ENCODE measurements around the gene PHTF1.
"Not testable (repeated sequence)": the region's sequence is repeated elsewhere in the genome, so short reads cannot be mapped to it uniquely, and the experiment has no call there.

The PHTF1 gene

DNA sequence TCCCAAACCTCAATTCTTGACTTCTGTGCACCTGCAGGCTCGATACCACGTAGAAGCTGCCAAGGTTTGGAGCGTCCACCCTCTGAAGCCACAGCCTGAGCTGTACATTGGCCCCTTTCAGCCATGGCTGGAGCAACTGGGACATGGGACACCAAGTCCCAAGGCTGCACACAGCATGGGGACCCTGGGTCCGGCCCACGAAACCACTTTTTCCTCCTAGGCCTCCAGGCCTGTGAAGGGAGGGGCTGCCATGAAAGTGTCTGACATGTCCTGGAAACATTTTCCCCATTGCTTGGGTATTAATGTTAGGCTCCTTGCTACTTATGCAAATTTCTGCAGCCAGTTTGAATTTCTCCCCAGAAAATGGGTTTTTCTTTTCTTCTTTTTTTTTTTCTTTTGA lies 40.7 kb downstream of the PHTF1 start:
- DNase-seq (ENCODE audit: low read depth in 2 of 2) = not testable (repeated sequence)

DNA sequence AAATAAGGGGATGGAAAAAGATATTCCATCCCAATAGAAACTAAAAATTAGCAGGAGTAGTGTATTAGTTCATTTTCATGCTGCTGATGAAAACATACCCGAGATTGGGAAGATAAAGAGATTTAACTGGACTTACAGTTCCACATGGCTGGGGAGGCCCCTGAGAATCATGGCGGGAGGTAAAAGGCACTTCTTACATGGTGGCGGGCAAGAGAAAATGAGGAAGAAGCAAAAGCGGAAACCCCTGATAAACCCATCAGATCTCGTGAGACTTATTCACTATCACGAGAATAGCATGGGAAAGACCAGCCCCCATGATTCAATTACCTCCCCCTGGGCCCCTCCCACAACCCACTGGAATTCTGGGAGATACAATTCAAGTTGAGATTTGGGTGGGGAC lies 41.8 kb downstream of the PHTF1 start:
- not testable (repeated sequence) for DNase-seq (ENCODE audit: low read depth in 2 of 2)

DNA sequence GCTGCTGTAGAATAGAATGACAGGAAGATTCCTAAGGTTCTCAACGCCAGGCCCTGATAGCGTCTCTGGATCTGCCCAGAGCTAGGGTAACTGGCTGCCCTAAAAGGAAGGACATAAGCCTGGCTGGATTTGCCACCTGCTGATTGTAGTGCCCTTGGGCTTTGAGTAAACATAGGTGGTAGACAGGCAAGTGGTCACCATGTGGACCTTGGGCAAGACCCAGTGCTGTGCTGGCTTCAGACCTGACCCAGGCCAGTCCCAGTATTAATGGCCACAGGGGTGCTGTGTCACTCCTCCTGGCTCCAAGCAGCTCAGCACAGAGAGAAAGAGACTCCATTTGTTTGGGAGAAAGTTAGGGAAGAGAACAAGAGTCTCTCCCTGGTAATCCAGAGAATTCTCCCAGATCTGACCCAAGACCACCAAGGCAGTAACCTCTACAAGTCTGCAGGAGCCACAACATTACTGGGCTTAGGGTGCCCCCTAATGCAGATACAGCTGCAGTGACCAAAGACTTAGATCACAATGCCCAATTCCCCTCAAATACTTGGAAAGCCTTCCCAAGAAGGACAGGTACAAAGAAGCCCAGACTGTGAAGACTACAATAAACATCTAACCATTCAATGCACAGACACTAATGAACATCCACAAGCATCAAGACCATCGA lies 44.5 kb downstream of the PHTF1 start:
- no peak for DNase-seq (ENCODE audit: low read depth in 2 of 2)

- DNase-seq (ENCODE audit: low read depth in 2 of 2) = no peak
These were observed 57.9 kb downstream of the PHTF1 start for GRCh38 chr1:113701429-113701828.

DNA sequence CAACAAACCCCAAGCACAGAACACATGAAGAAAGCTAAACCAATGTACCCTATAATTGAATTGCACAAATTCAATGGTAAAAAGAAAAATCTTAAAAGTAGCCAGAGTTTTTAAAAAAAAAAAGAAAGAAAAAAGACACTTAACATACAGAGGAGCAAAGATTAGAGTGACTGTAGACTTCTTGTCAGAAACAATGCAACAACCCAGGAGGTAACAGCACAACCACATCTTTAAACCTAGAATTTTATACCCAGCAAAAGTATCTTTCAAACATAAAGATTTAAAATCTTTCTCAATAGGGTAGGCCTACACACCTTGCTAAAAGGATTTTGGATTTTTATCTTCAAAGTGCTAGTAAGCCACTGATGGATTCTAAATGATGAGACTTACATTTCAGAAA lies 64.4 kb downstream of the PHTF1 start:
- no peak for DNase-seq (ENCODE audit: low read depth in 2 of 2)

DNA sequence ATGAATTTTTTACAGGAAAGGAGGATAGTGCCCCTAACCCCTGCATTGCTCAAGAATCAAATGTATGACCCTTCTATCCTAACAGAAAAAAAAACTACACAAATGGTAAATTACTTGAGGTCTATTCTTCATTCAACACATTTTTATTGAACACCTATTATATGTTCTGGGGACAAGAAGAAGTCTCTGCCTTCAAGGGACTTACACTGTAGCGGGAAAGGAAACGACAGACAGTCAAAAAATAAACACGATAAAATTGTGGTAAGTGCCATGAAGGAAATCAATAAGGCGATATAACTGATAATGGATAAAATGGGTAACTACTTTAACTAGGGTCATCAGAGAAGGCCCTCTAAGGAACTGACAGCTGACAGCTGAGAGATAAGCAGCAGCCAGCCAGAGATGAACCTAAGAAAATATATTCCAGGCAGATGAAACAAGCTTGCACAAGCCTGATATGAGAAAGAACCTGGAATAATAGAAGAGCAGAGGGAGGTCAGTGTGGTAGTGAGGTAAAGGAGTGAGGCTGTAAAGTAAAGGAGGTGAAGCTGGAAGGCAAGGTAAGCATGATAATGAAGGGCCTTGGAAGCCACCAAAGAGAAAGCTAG lies 66.4 kb downstream of the PHTF1 start:
- no peak for DNase-seq (ENCODE audit: low read depth in 2 of 2)

DNA sequence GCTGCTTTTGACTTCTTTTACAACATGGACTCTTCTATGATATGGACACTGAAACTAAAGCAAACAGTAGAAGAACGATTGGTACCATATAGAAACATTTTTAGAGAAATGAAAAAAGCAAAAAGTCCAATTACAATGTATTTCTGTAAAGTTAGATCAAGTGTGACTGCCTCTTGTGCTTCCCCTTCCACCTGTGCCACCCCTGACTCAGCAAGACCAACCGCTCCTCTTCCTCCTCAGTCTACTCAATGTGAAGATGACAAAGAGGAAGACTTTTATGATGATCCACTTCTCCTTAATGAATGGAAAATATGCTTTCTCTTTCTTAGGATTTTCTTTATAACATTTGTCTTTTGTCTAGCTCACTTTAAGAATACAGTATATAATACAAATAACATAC lies 66.9 kb downstream of the PHTF1 start:
- no peak for DNase-seq (ENCODE audit: low read depth in 2 of 2)

DNA sequence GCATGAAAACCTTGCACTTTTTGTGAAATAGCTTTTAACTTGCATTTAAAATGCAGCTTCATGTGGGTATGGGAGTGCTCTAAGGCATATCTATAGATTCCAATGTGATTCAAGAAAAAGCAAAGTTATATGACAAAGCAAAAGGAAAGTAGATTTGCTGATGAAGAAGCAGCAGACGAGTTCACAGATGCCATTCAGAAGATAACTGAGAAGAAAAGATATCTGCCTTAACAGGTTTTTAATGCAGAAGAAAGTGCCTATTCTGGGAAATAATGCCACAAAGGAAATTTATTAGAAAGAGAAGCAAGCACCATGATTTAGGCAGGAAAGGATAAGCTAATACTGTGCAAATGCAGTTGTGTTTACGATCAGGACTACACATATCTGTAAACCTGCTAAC lies 68.1 kb downstream of the PHTF1 start:
- DNase-seq (ENCODE audit: low read depth in 2 of 2) = no peak

- no peak for DNase-seq (ENCODE audit: low read depth in 2 of 2)
These were observed 72.2 kb downstream of the PHTF1 start for GRCh38 chr1:113686891-113687618.

GRCh38 chr1:113684153-113684541 lies 75.1 kb downstream of the PHTF1 start:
- no peak for DNase-seq (ENCODE audit: low read depth in 2 of 2)

DNA sequence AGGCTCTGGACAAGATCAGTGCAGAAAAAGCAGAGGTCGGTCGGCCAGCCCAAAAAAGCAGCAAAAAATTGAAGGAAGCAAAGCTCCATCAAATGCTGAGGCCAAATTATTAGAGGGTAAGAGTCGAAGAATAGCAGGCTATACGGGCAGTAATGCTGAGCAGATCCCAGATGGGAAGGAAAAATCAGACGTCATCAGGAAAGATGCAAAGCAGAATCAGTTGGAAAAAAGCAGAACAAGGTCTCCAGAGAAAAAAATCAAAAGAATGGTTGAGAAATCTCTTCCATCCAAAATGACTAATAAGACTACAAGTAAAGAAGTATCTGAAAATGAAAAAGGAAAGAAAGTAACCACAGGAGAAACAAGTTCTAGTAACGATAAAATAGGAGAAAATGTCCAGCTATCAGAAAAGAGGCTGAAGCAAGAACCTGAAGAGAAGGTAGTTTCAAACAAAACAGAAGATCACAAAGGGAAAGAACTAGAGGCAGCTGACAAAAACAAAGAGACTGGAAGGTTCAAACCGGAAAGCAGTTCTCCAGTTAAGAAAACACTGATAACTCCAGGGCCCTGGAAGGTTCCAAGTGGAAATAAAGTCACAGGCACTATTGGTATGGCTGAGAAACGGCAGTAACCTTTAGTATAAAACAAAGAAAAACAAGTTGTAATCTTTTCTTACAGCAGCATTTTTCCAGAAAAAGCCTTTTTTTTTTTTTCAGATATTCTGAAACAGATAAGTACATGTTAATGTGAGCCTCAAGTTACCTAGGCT lies 75.7 kb downstream of the PHTF1 start:
- DNase-seq (ENCODE audit: low read depth in 2 of 2) = no peak

DNA sequence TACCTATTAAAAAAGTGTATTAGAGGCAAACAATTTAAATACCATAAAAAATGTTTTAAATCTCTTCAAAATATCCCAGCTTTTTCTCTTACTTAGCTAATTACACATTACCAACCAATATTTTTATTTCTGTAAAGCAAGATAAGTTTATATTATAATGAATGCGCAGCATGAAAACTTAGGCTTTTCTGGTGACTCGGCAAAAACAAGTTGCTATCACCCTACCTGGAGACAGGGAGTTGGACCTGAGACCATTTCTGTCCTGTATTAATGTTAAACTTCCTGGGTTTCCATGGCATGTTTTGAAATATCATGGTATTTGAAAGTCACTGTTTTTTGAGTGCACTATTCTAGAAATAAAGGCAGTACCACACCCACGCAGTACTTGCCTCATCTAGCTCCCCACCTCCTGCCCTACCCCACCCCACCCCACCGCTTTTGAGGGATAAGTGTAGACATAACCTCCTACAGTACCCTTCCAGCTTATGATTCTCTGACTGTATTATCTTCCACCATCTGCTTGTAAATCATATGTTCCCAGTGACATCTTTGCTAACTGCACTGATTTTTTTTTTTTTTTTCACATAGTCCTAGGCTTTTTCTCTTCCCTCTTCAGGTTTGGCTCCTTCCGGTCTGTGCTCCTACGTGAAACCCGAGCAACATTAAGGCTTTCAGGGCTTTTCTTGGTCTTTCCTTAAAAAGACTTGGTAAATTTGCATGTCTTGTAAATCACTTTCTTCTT lies 77.5 kb downstream of the PHTF1 start:
- DNase-seq (ENCODE audit: low read depth in 2 of 2) = no peak

- DNase-seq (ENCODE audit: low read depth in 2 of 2) = no peak
These were observed 81.2 kb downstream of the PHTF1 start for GRCh38 chr1:113678159-113678469.

DNA sequence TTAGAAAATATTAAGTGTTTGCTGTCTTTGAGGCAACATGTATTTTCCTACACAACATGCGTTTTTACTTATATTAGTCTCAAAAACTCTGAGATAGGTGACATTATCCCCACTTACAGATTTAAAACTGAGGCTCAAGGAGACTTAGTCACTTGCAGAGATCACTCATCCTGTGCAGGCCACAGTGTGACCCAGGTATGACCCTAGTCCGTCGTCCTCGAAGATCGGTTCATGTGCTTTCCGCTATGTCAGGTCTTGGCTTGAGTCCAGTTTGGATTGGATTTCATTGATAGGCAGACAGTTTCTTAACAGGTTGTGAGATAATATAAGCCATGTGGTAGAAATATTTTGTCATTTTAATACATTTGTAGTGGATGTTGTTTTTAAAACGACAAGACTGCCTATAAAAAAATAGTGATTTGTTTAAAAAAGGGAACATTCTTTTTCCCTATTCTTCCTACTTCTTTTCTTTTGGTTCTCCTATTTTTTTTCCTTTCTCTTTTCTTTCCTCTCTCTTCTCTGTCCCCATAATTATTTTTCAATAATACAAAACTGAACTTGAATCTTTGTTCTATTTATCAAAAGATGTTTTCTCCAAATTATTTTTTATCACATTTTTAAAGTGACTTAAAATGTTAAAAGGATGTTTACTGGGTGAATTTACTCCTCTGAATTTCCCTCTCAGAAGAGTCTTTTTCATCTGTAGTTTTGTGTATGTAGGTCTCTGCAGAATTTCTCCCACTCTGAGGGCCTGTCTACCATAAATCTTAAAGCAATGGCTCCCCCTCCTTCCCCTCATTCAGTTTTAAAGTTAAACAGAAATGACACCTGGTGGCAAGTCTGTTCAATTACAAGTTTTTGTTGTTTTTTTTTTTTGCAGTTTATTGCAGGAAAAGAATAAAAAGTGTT lies 81.8 kb downstream of the PHTF1 start:
- no peak for DNase-seq (ENCODE audit: low read depth in 2 of 2)

GRCh38 chr1:113676524-113676923 lies 82.8 kb downstream of the PHTF1 start:
- no peak for DNase-seq (ENCODE audit: low read depth in 2 of 2)

- no peak for DNase-seq (ENCODE audit: low read depth in 2 of 2)
These were observed 84.0 kb downstream of the PHTF1 start for GRCh38 chr1:113675302-113675701.

GRCh38 chr1:113674591-113674990 lies 84.7 kb downstream of the PHTF1 start:
- no peak for DNase-seq (ENCODE audit: low read depth in 2 of 2)

DNA sequence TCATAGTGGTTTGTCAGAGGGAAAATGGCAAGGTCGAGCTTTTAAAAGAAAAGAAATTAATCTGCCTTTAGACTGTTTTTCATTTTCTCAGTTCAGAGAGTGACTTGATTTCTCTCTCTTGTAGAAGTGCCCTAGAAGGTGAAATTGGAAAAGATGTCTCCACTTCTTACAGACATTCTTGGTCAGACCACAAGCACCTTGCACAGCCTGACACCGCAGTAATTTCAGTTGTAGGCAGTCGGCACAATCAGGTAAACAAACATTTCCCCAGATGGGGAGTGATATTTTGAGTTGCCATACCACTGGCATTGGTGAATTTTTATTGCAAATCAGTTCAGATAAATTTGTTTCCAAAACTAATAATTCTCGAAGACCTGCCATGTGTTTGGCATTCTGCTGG lies 86.8 kb downstream of the PHTF1 start:
- no peak for DNase-seq (ENCODE audit: low read depth in 2 of 2)

- no peak for DNase-seq (ENCODE audit: low read depth in 2 of 2)
These were observed 88.6 kb downstream of the PHTF1 start for GRCh38 chr1:113670650-113671049.

DNA sequence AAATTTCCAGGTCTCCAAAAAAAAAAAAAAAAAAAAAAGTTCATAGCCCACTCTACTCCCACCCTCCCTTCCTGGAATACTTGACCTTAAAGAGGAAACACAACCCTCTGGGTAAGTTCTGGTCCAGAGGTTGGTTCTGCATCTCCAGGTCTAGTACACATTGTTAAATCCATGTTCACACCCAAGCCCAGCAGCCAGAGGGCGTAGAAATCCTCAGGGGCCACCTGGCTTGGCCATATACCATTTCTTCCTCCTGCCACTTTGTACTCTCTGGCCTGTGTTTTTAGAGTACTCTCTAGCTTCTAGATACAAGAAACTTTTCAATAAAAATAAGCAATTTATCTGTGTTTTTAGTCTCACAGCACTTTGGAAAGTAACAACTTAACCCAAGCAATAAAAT lies 89.3 kb downstream of the PHTF1 start:
- DNase-seq (ENCODE audit: low read depth in 2 of 2) = no peak

- DNase-seq (ENCODE audit: low read depth in 2 of 2) = no peak
These were observed 93.2 kb downstream of the PHTF1 start for GRCh38 chr1:113666126-113666525.

Measured in stimulated activated CD8-positive, alpha-beta memory T cell treated with anti-CD3 and anti-CD28 coated beads, Interleukin-2, amount 100 ng/mL, for 1 hour (primary cell).